CD14-positive monocyte (primary cell): ENCODE measurements around the gene NKX1-1. TPM values are rescaled to one million over a fixed set of nuclear protein-coding genes. Genes with fewer than 3 reads are reported as not detected.

Experiments used
- DNase-seq, 3 donors: peaks; one replicate each; pipeline ENCODE4 v3.0.0-alpha.2; 2011 to 2022
- H2AFZ ChIP-seq: 2 replicates; pipeline ENCODE4 v1.6.0; 2012; ENCODE audit warnings: mild to moderate bottlenecking, low read depth, low read length, inconsistent platforms; ENCODE audit not compliant: insufficient read depth, poor library complexity, severe bottlenecking
- H3K27ac ChIP-seq, 2 donors: 1 replicate in 1 of 2; 2 replicates in 1 of 2; pipeline ENCODE4 v1.5.1; 2012 to 2013; ENCODE audit warnings: low read length in 2 of 2, control low read depth in 1 of 2, inconsistent platforms in 1 of 2, low read depth in 1 of 2, mild to moderate bottlenecking in 1 of 2
- H3K27me3 ChIP-seq, 2 donors: one replicate each; pipeline versions ENCODE4 v1.6.0 to v1.6.1; 2011 to 2013; ENCODE audit warnings: low read length in 2 of 2; ENCODE audit not compliant: control insufficient read depth in 2 of 2, insufficient read depth in 2 of 2
- H3K36me3 ChIP-seq, 2 donors: replicated peaks in 1 of 2; 1 replicate in 1 of 2; 2 replicates in 1 of 2; pipeline versions ENCODE4 v1.5.1 to v1.6.1; 2012 to 2013; ENCODE audit warnings: low read length in 2 of 2, control low read depth in 1 of 2, inconsistent platforms in 1 of 2, mild to moderate bottlenecking in 1 of 2; ENCODE audit not compliant: insufficient read depth in 2 of 2, control insufficient read depth in 1 of 2
- H3K4me1 ChIP-seq, 2 donors: 1 replicate in 1 of 2; 2 replicates in 1 of 2; pipeline versions ENCODE4 v1.5.1 to v1.6.1; 2012 to 2013; ENCODE audit warnings: low read length in 2 of 2, control low read depth in 1 of 2, inconsistent platforms in 1 of 2, mild to moderate bottlenecking in 1 of 2, moderate library complexity in 1 of 2; ENCODE audit not compliant: insufficient read depth in 2 of 2, control insufficient read depth in 1 of 2
- H3K4me2 ChIP-seq: replicated peaks from 2 replicates; pipeline ENCODE3; 2012; ENCODE audit warnings: low read length, moderate library complexity, mild to moderate bottlenecking; ENCODE audit not compliant: poor library complexity, severe bottlenecking; ENCODE audit errors: extremely low read depth
- H3K4me3 ChIP-seq, 3 experiments: fragments of 200-600 bp in 1 of 3; sonication (generic) in 1 of 3; replicated peaks in 1 of 3; 1 replicate in 2 of 3; 2 replicates in 1 of 3; pipeline ENCODE4 v1.5.1; 2011 to 2013; ENCODE audit warnings: low read length in 3 of 3, mild to moderate bottlenecking in 3 of 3, control low read depth in 2 of 3, low read depth in 2 of 3, inconsistent platforms in 1 of 3, moderate library complexity in 1 of 3
- H3K79me2 ChIP-seq: 2 replicates; pipeline ENCODE4 v1.6.0; 2012; ENCODE audit warnings: mild to moderate bottlenecking, control low read depth, inconsistent platforms, low read length, moderate library complexity; ENCODE audit not compliant: insufficient read depth
- H3K9ac ChIP-seq: 2 replicates; pipeline ENCODE4 v1.6.0; 2017; ENCODE audit warnings: low read length, mild to moderate bottlenecking; ENCODE audit not compliant: insufficient read depth, poor library complexity, severe bottlenecking
- H3K9me3 ChIP-seq, 2 donors: replicated peaks in 1 of 2; 1 replicate in 1 of 2; 2 replicates in 1 of 2; pipeline versions ENCODE4 v1.5.1 to v1.6.1; 2012 to 2013; ENCODE audit warnings: low read length in 2 of 2, control low read depth in 1 of 2; ENCODE audit not compliant: control insufficient read depth in 1 of 2, insufficient read depth in 1 of 2
- H4K20me1 ChIP-seq: 2 replicates; pipeline ENCODE4 v1.6.0; 2012; ENCODE audit warnings: mild to moderate bottlenecking, low read length, control low read depth, moderate library complexity; ENCODE audit not compliant: insufficient read depth
- H3K27ac Mint-ChIP-seq, 7 donors: one replicate each; pipeline ENCODE4 v1.8.0; 2020; ENCODE audit warnings: mild to moderate bottlenecking in 7 of 7, mixed read lengths in 7 of 7, moderate library complexity in 6 of 7, inconsistent platforms in 2 of 7
- H3K27me3 Mint-ChIP-seq, 3 donors: one replicate each; pipeline ENCODE4 v1.8.0; 2021 to 2022; ENCODE audit warnings: low read depth in 3 of 3, mild to moderate bottlenecking in 3 of 3, mixed read lengths in 3 of 3, moderate library complexity in 3 of 3, inconsistent platforms in 1 of 3
- H3K36me3 Mint-ChIP-seq, 2 donors: one replicate each; pipeline ENCODE4 v1.8.0; 2020; ENCODE audit warnings: mixed read lengths in 2 of 2, inconsistent platforms in 1 of 2, mild to moderate bottlenecking in 1 of 2
- H3K4me1 Mint-ChIP-seq: one replicate; pipeline ENCODE4 v1.8.0; 2020; ENCODE audit warnings: mild to moderate bottlenecking, mixed read lengths
- H3K4me3 Mint-ChIP-seq, 2 donors: one replicate each; pipeline ENCODE4 v1.8.0; 2020; ENCODE audit warnings: mild to moderate bottlenecking in 2 of 2, mixed read lengths in 2 of 2, moderate library complexity in 1 of 2
- H3K9me3 Mint-ChIP-seq, 7 donors: one replicate each; pipeline ENCODE4 v1.8.0; 2020 to 2022; ENCODE audit warnings: mixed read lengths in 7 of 7, mild to moderate bottlenecking in 6 of 7, moderate library complexity in 6 of 7, inconsistent platforms in 2 of 7
- CTCF ChIP-seq: fragments of 200-600 bp; IDR thresholded peaks from one replicate; pipeline ENCODE4 v1.8.0; 2022; ENCODE audit warnings: antibody characterized with exemption, mild to moderate bottlenecking
- WGBS: methylation state at CpG from one replicate; pipeline ENCODE4 v1.1.5; 2013; ENCODE audit warnings: missing lambda C conversion rate; ENCODE audit not compliant: insufficient coverage; 5-methylcytosine and 5-hydroxymethylcytosine counted together
- intact Hi-C, 2 donors: fragments of 100-400 bp; cut with micrococcal nuclease; formaldehyde crosslinking; loops; one replicate each; pipeline versions ENCODE4 v1.15.0 to v1.15.1; 2023
- polyA plus RNA-seq, 3 donors: library from polyadenylated mRNA; depleted of rRNA in 1 of 3; unstranded in 2 of 3; stranded (reverse) in 1 of 3; fragments of 300-500 nt in 2 of 3; fragments of >200 nt in 1 of 3; fragmentation: Illumina TruSeq in 2 of 3; gene quantifications; 1 replicate in 2 of 3; 2 replicates in 1 of 3; pipeline ENCODE4 v1.2.3, GENCODE V29; 2012 to 2021

NKX1-1 gene
- polyA plus RNA-seq, 3 donors: not detected

DNA sequence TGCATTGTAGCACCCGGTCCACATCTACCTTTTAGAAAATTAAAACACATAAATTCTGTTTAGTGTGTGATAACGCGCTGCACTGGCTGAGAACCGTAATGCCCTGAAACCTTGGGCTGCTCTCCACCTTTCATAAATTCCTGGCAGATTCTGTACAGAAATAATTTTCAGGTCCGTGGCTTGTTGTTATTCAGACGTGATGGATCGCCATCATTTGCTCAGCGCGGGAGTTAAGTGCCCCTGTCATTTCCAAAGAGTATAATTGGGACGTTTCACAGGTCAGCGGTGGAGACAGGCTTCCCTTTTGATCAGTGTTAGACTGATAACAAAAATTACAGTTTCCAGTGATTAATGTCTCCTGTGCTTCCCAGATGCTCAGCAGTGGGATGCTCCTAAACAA, 42.7 kb downstream of the NKX1-1 start:
- peaks cover 0 to 5% (median 2%) of the 10 kb centered on the region in 3 donors for H3K27me3 Mint-ChIP-seq
- H3K36me3 Mint-ChIP-seq: peaks cover 22 to 81% of the 10 kb centered on the region in 2 donors
- DNase-seq: no peak
- Histone ChIP-seq H4K20me1 (no peaks in the 10 kb centered on the region), H3K79me2 (no peaks in the 10 kb centered on the region), H2AFZ (no peak overlapping the region), H3K36me3 (peaks cover 35 to 66% of the 10 kb centered on the region in 2 donors), H3K4me2 (no peak overlapping the region), H3K4me1 (no peaks in the 10 kb centered on the region), H3K27me3 (no peaks in the 10 kb centered on the region), H3K27ac (no peak overlapping the region), H3K9me3 (no peaks in the 10 kb centered on the region), H3K9ac (no peak overlapping the region), H3K4me3 (no peak overlapping the region)
- no peaks in the 10 kb centered on the region for H3K4me1 Mint-ChIP-seq
- WGBS: 95% methylated on average over 8 of the region's 11 CpGs
- no peak overlapping the region for H3K27ac Mint-ChIP-seq
- TF ChIP-seq CTCF: no peak
- intact Hi-C loops: no loop called here
- no peak overlapping the region for H3K4me3 Mint-ChIP-seq
- no peaks in the 10 kb centered on the region for H3K9me3 Mint-ChIP-seq

DNA sequence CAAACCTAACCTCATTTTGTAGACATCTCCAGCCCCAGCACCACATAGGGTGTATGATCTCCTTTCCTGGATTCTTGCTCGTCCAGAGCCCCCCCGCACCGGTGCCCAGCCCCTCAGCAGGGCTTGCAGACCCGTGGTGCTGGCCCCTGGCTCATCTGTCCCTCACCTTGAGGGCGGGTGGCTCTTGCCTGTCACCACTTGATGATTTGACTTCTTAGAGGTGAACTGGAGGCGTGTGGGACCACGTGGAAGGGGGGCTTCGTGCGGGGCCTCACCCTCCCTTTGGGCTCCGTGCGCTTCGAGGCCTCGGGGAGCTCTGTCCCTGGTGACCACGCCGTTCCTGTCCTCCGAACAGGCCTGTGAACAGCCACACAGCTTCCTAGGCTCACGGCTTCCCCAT, 43.7 kb downstream of the NKX1-1 start:
- no peak for DNase-seq
- Histone ChIP-seq H2AFZ (no peak overlapping the region), H3K4me3 (no peak overlapping the region), H3K9ac (no peak overlapping the region), H3K27me3 (no peaks in the 10 kb centered on the region), H3K79me2 (no peaks in the 10 kb centered on the region), H3K9me3 (no peaks in the 10 kb centered on the region), H3K27ac (no peak overlapping the region), H3K36me3 (peaks cover 39 to 67% of the 10 kb centered on the region in 2 donors), H3K4me1 (no peaks in the 10 kb centered on the region), H4K20me1 (no peaks in the 10 kb centered on the region), H3K4me2 (no peak overlapping the region)
- intact Hi-C loops: no loop called here
- Mint-ChIP-seq H3K9me3 (no peaks in the 10 kb centered on the region), H3K27ac (no peak overlapping the region), H3K27me3 (peaks cover 0 to 5% (median 2%) of the 10 kb centered on the region in 3 donors), H3K4me1 (no peaks in the 10 kb centered on the region), H3K4me3 (no peak overlapping the region), H3K36me3 (peaks cover 23 to 79% of the 10 kb centered on the region in 2 donors)
- no peak for TF ChIP-seq CTCF
- WGBS: 98% methylated on average over 12 of the region's 17 CpGs
